Kidney glomerular epithelial cell (primary cell): ENCODE results near the gene MRPS18C.
"Not testable (repeated sequence)": the region's sequence is repeated elsewhere in the genome, so short reads cannot be mapped to it uniquely, and the experiment has no call there.

Experiments used
- DNase-seq: peaks from one replicate; lab custom pipeline; 2025; lab: John Stamatoyannopoulos, UW

Gene MRPS18C

DNA sequence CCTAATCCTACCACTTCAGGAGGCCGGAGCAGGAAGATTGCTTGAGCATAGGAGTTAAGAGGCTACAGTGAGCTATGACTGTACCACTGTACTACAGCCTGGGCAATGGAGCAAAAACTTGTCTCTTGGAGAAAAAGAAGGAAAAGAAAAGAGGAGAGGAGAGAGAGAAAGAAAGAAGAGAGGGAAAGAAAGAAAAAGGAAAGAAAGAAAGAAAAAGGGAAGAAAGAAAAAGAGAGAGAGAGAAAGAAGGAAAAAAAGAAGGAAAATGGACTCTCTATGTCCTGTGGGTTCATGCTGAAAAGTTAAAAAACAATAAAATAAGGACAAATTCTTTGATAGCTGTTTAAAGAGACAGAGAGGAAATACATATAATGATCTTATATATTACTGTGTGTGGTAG lies 42.3 kb downstream of the MRPS18C start:
- DNase-seq = no peak

GRCh38 chr4:83501671-83502070 lies 45.8 kb downstream of the MRPS18C start:
- not testable (repeated sequence) for DNase-seq

DNA sequence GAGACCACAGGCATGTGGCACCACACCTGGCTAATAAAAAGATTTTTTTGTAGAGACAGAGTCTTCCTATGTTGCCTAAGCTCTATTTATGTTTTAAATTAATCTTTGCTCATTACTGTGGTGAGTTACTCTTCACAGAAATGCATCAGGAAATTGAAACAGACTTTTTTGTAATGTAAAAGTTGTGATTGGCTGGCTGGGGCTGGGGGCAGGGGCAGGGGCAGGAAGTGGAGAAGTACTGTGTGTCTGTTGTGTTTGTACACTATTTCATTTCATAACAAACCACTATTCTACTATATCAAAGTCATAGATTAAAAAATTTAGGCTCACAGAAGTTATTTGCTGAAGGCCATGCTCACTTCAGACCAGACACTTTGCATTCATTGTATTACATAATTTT lies 48.1 kb downstream of the MRPS18C start:
- DNase-seq = no peak

DNA sequence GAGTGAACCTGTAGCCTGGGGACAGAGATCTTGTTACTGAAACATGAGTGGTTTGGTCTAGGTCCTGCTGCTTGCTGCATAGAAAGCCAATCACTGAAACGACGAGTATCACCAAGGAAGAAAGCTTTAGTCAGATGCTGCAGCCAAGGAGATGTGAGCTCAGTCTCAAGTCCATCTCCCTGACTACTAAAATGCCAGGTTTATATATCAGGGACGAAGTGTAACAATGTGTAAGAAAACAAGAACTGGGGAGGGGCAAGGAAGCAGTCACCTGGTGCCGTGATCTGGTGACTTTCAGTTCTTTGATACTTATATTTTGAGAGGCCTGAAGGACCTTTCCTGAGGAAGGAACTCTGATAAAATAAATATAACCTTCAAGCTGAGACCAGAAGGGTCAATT lies 48.6 kb downstream of the MRPS18C start:
- no peak for DNase-seq

DNA sequence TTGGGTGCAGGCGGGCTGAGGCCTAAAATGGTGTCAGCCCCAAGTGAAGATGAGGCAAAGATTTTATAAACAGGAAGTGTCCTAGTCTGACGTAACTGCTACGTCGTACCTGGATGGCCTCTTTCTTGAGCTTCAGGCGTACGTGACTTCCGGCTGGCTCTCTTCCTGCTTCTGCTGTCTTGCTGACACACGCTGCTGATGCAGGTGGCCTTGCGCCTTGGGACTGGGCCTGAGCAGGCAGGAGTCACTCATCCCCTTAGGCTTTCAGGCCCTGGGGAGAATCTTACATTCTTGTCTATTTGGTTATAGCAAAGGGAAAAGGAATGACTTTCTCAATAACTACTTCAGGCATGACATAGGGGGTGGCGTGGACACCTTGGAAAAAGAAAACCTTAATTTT lies 49.1 kb downstream of the MRPS18C start:
- no peak for DNase-seq

DNA sequence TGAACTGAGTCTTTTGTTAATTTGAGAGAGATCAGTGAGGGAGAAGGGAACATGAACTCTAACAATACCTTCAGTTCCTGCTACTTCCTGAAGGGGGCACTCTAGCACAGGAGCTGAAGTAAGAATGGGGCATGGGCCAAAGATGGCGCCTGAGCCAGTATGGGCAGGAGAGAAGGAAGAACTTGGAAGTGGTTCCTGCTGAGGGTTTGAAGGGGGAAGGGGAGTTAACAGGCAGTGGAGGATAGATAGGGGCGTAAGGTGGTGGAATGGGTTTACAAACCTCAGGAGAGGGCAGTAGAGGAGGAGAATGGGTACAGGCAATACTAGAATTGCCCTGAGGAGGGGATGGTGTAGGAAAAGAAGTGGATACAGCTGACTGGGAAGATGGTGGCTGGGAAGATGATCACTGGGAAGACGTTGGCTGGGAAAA lies 53.3 kb downstream of the MRPS18C start:
- peak; percentile 61 for DNase-seq

DNA sequence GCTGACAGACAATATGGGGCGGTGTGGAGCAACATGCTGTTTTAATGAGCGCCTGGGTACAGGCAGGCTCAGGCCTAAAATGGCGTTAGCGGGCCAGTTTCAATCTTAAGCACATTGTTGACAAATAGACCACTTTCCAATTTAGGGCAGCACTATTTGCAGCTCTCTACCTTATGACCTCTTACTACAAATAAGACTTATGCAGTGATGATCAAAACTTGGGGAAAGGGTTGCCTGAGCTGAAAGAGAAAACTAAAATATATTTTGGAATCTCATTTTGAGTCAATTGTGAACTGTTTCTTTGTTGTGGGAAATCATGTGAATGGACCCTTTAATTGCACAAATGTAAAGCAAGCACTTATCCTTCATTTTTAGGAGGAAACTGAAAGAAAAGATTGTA lies 54.6 kb downstream of the MRPS18C start:
- no peak for DNase-seq
